Stimulated activated CD8-positive, alpha-beta memory T cell treated with anti-CD3 and anti-CD28 coated beads, Interleukin-2, amount 100 ng/mL, for 48 hours (primary cell): ENCODE measurements around the gene LRTM2.

ENCODE experiments used
- DNase-seq, 2 donors: peaks; one replicate each; pipeline ENCODE4 v3.0.0-alpha.2; 2020; ENCODE audit warnings: low read depth in 2 of 2

The LRTM2 gene

GRCh38 chr12:1797991-1798640, 22.2 kb upstream of the LRTM2 start:
- DNase-seq: no peak

GRCh38 chr12:1798641-1799020, 21.7 kb upstream of the LRTM2 start:
- DNase-seq: no peak

- DNase-seq: no peak
Measured at GRCh38 chr12:1799051-1799881, 21.1 kb upstream of the LRTM2 start.

GRCh38 chr12:1799882-1800400, 20.4 kb upstream of the LRTM2 start:
- no peak for DNase-seq

GRCh38 chr12:1800401-1801302, 19.7 kb upstream of the LRTM2 start:
- DNase-seq: no peak

- no peak for DNase-seq
Measured at GRCh38 chr12:1801303-1801975, 18.9 kb upstream of the LRTM2 start.

- DNase-seq: no peak
Measured at GRCh38 chr12:1803736-1804135, 16.6 kb upstream of the LRTM2 start.

- peak; percentile 69 to 77 for DNase-seq
Measured at GRCh38 chr12:1804545-1805332, 15.6 kb upstream of the LRTM2 start.

GRCh38 chr12:1805441-1806081, 14.8 kb upstream of the LRTM2 start:
- no peak for DNase-seq

- no peak for DNase-seq
Measured at GRCh38 chr12:1806301-1807086, 13.9 kb upstream of the LRTM2 start.

- no peak for DNase-seq
Measured at GRCh38 chr12:1807087-1807860, 13.1 kb upstream of the LRTM2 start.

- no peak for DNase-seq
Measured at GRCh38 chr12:1808036-1808797, 12.1 kb upstream of the LRTM2 start.

GRCh38 chr12:1808798-1809480, 11.4 kb upstream of the LRTM2 start:
- no peak for DNase-seq

GRCh38 chr12:1809591-1810190, 10.7 kb upstream of the LRTM2 start:
- DNase-seq: no peak

- DNase-seq: no peak
Measured at GRCh38 chr12:1810201-1810930, 10.0 kb upstream of the LRTM2 start.

GRCh38 chr12:1810931-1811280, 9.5 kb upstream of the LRTM2 start:
- DNase-seq: no peak
